OCI-LY1 (cell line): ENCODE measurements around the gene MAP3K1.

Experiments used
- H2AFZ ChIP-seq: fragments of 200-600 bp; sonication (generic), shearing (Covaris generic); 2 replicates; pipeline ENCODE4 v1.6.0; 2014; ENCODE audit warnings: antibody characterized with exemption, mild to moderate bottlenecking, low read length
- H3F3A ChIP-seq: fragments of 200-600 bp; sonication (generic), shearing (Covaris generic); 2 replicates; pipeline ENCODE4 v1.6.0; 2014; ENCODE audit warnings: mild to moderate bottlenecking, antibody characterized with exemption, low read length, moderate library complexity; ENCODE audit not compliant: insufficient read depth
- H3K27ac ChIP-seq: fragments of 200-600 bp; sonication (generic); 2 replicates; pipeline ENCODE4 v1.5.1; 2014; ENCODE audit warnings: low read length, mixed run types, mild to moderate bottlenecking, low read depth; ENCODE audit not compliant: poor library complexity, severe bottlenecking
- H3K27me3 ChIP-seq: fragments of 200-600 bp; sonication (generic); 2 replicates; pipeline ENCODE4 v1.6.0; 2014; ENCODE audit warnings: antibody characterized with exemption, mild to moderate bottlenecking, low read length, moderate library complexity; ENCODE audit not compliant: insufficient read depth
- H3K36me3 ChIP-seq: fragments of 200-600 bp; sonication (generic); 2 replicates; pipeline ENCODE4 v1.6.1; 2014; ENCODE audit warnings: mild to moderate bottlenecking, antibody characterized with exemption, low read length, moderate library complexity, mixed read lengths; ENCODE audit not compliant: insufficient read depth
- H3K4me1 ChIP-seq: fragments of 200-600 bp; sonication (generic); 2 replicates; pipeline ENCODE4 v1.5.1; 2014; ENCODE audit warnings: mild to moderate bottlenecking, low read length, moderate library complexity; ENCODE audit not compliant: insufficient read depth, severe bottlenecking
- H3K4me2 ChIP-seq: fragments of 200-600 bp; sonication (generic), shearing (Covaris generic); 2 replicates; pipeline ENCODE4 v1.6.1; 2014; ENCODE audit warnings: low read length
- H3K4me3 ChIP-seq: fragments of 200-600 bp; sonication (generic); 2 replicates; pipeline ENCODE4 v1.5.1; 2014; ENCODE audit warnings: low read length, low read depth, mild to moderate bottlenecking, mixed read lengths; ENCODE audit not compliant: poor library complexity, severe bottlenecking
- H3K79me2 ChIP-seq: fragments of 200-600 bp; shearing (Covaris generic); 2 replicates; pipeline ENCODE4 v1.6.1; 2016; ENCODE audit warnings: mixed run types, low read length, mixed read lengths; ENCODE audit not compliant: insufficient read depth
- H3K9ac ChIP-seq: fragments of 200-600 bp; sonication (generic), shearing (Covaris generic); 2 replicates; pipeline ENCODE4 v1.6.1; 2014; ENCODE audit warnings: mild to moderate bottlenecking, low read length, mixed read lengths
- H3K9me2 ChIP-seq: fragments of 200-600 bp; sonication (generic), shearing (Covaris generic); 2 replicates; pipeline ENCODE4 v1.6.1; 2014; ENCODE audit warnings: low read depth, mild to moderate bottlenecking, low read length, mixed read lengths
- H3K9me3 ChIP-seq: fragments of 200-600 bp; shearing (Covaris generic); 2 replicates; pipeline ENCODE4 v1.6.1; 2014; ENCODE audit warnings: low read length, mixed read lengths
- H4K20me1 ChIP-seq: fragments of 200-600 bp; sonication (generic), shearing (Covaris generic); 2 replicates; pipeline ENCODE4 v1.6.0; 2016; ENCODE audit warnings: mild to moderate bottlenecking, low read length; ENCODE audit not compliant: insufficient read depth
- CTCF ChIP-seq: fragments of 200-600 bp; sonication (generic), shearing (Covaris generic); IDR thresholded peaks from 2 replicates; pipeline ENCODE4 v1.5.1; 2017; ENCODE audit warnings: mild to moderate bottlenecking, antibody characterized with exemption, low read length, moderate library complexity, mixed read lengths
- EZH2 ChIP-seq: fragments of 200-600 bp; sonication (generic), shearing (Covaris generic); IDR thresholded peaks from 2 replicates; pipeline ENCODE4 v1.8.0; 2017; ENCODE audit warnings: borderline replicate concordance, mixed run types, mild to moderate bottlenecking, antibody characterized with exemption, low read length, moderate library complexity, mixed read lengths

The MAP3K1 gene

GRCh38 chr5:56849671-56850070, 34.3 kb downstream of the MAP3K1 start:
- H3F3A ChIP-seq: no peaks in the 10 kb centered on the region
- H3K4me2 ChIP-seq: no peak overlapping the region
- H3K27me3 ChIP-seq: no peaks in the 10 kb centered on the region
- no peaks in the 10 kb centered on the region for H3K9me2 ChIP-seq
- H3K79me2 ChIP-seq: peaks cover 99% of the 10 kb centered on the region
- no peak overlapping the region for H3K4me3 ChIP-seq
- peaks cover 3% of the 10 kb centered on the region; the same call in 1 of the 2 replicates for H4K20me1 ChIP-seq
- no peaks in the 10 kb centered on the region for H3K9me3 ChIP-seq
- no peak overlapping the region for H2AFZ ChIP-seq
- no peak overlapping the region for H3K27ac ChIP-seq
- no peak for TF ChIP-seq EZH2
- TF ChIP-seq CTCF: no peak
- H3K4me1 ChIP-seq: peaks cover 33% of the 10 kb centered on the region
- H3K36me3 ChIP-seq: peaks cover 9% of the 10 kb centered on the region
- no peak overlapping the region for H3K9ac ChIP-seq

- no peak overlapping the region for H3K9ac ChIP-seq
- H3K4me1 ChIP-seq: peaks cover 31% of the 10 kb centered on the region
- peaks cover 3% of the 10 kb centered on the region; the same call in 1 of the 2 replicates for H4K20me1 ChIP-seq
- peaks cover 6% of the 10 kb centered on the region for H3K36me3 ChIP-seq
- H3K27me3 ChIP-seq: no peaks in the 10 kb centered on the region
- H3K9me2 ChIP-seq: no peaks in the 10 kb centered on the region
- peaks cover 99% of the 10 kb centered on the region for H3K79me2 ChIP-seq
- H3K9me3 ChIP-seq: no peaks in the 10 kb centered on the region
- H3F3A ChIP-seq: no peaks in the 10 kb centered on the region
- no peak overlapping the region for H3K4me3 ChIP-seq
- no peak overlapping the region for H3K27ac ChIP-seq
- H3K4me2 ChIP-seq: no peak overlapping the region
- no peak for TF ChIP-seq CTCF
- no peak for TF ChIP-seq EZH2
- no peak overlapping the region for H2AFZ ChIP-seq
These were observed 35.1 kb downstream of the MAP3K1 start for GRCh38 chr5:56850423-56850822.

GRCh38 chr5:56851258-56851941, 36.1 kb downstream of the MAP3K1 start:
- no peaks in the 10 kb centered on the region for H3K9me3 ChIP-seq
- no peaks in the 10 kb centered on the region for H3K27me3 ChIP-seq
- H3K9ac ChIP-seq: no peak overlapping the region
- peaks cover 24% of the 10 kb centered on the region for H3K4me1 ChIP-seq
- H3K4me3 ChIP-seq: no peak overlapping the region
- TF ChIP-seq EZH2: no peak
- TF ChIP-seq CTCF: no peak
- H3K9me2 ChIP-seq: no peaks in the 10 kb centered on the region
- peaks cover 99% of the 10 kb centered on the region for H3K79me2 ChIP-seq
- H4K20me1 ChIP-seq: peaks cover 3% of the 10 kb centered on the region; the same call in 1 of the 2 replicates
- H3K36me3 ChIP-seq: peaks cover 3% of the 10 kb centered on the region; the same call in 1 of the 2 replicates
- no peak overlapping the region for H3K27ac ChIP-seq
- no peak overlapping the region for H2AFZ ChIP-seq
- no peak overlapping the region for H3K4me2 ChIP-seq
- H3F3A ChIP-seq: no peaks in the 10 kb centered on the region
